Gastrocnemius medialis (tissue), 4 donors: ENCODE results near the gene CGNL1.

Source experiments
- POLR2A ChIP-seq, 2 donors: fragments of 450-650 bp; IDR thresholded peaks; one replicate each; pipeline ENCODE4 v1.6.1; 2017; ENCODE audit warnings: antibody characterized with exemption in 2 of 2, mild to moderate bottlenecking in 2 of 2, moderate library complexity in 2 of 2
- TF ChIP-seq, protein P1 (sequence below), 5 experiments: fragments of 450-650 bp in 3 of 5; fragments of 200-600 bp in 2 of 5; sonication (generic) in 2 of 5; IDR thresholded peaks in 4 of 5; conservative IDR thresholded peaks in 1 of 5; 1 replicate in 4 of 5; 2 replicates in 1 of 5; pipeline ENCODE4 v1.5.1; 2016 to 2019; ENCODE audit warnings: antibody characterized with exemption in 5 of 5, mild to moderate bottlenecking in 3 of 5, moderate library complexity in 3 of 5

- TF ChIP-seq, protein P1, sequence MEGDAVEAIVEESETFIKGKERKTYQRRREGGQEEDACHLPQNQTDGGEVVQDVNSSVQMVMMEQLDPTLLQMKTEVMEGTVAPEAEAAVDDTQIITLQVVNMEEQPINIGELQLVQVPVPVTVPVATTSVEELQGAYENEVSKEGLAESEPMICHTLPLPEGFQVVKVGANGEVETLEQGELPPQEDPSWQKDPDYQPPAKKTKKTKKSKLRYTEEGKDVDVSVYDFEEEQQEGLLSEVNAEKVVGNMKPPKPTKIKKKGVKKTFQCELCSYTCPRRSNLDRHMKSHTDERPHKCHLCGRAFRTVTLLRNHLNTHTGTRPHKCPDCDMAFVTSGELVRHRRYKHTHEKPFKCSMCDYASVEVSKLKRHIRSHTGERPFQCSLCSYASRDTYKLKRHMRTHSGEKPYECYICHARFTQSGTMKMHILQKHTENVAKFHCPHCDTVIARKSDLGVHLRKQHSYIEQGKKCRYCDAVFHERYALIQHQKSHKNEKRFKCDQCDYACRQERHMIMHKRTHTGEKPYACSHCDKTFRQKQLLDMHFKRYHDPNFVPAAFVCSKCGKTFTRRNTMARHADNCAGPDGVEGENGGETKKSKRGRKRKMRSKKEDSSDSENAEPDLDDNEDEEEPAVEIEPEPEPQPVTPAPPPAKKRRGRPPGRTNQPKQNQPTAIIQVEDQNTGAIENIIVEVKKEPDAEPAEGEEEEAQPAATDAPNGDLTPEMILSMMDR (IDR thresholded peaks at IDR 0.05 in 4 of 5, conservative IDR thresholded peaks at IDR 0.05 in 1 of 5), result no peak
- TF ChIP-seq POLR2A (IDR thresholded peaks at IDR 0.05), result no peak
Measured at GRCh38 chr15:57476533-57476975, 100.2 kb downstream of the CGNL1 start.
